Measurements from ENCODE around the gene ERCC6L. TPM values are rescaled to one million over a fixed set of nuclear protein-coding genes. Genes with fewer than 3 reads are reported as not detected.

Gene ERCC6L, protein sequence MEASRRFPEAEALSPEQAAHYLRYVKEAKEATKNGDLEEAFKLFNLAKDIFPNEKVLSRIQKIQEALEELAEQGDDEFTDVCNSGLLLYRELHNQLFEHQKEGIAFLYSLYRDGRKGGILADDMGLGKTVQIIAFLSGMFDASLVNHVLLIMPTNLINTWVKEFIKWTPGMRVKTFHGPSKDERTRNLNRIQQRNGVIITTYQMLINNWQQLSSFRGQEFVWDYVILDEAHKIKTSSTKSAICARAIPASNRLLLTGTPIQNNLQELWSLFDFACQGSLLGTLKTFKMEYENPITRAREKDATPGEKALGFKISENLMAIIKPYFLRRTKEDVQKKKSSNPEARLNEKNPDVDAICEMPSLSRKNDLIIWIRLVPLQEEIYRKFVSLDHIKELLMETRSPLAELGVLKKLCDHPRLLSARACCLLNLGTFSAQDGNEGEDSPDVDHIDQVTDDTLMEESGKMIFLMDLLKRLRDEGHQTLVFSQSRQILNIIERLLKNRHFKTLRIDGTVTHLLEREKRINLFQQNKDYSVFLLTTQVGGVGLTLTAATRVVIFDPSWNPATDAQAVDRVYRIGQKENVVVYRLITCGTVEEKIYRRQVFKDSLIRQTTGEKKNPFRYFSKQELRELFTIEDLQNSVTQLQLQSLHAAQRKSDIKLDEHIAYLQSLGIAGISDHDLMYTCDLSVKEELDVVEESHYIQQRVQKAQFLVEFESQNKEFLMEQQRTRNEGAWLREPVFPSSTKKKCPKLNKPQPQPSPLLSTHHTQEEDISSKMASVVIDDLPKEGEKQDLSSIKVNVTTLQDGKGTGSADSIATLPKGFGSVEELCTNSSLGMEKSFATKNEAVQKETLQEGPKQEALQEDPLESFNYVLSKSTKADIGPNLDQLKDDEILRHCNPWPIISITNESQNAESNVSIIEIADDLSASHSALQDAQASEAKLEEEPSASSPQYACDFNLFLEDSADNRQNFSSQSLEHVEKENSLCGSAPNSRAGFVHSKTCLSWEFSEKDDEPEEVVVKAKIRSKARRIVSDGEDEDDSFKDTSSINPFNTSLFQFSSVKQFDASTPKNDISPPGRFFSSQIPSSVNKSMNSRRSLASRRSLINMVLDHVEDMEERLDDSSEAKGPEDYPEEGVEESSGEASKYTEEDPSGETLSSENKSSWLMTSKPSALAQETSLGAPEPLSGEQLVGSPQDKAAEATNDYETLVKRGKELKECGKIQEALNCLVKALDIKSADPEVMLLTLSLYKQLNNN
- 12.4 TPM for polyA plus RNA-seq (2013, experiment 1 of 2)
- polyA plus RNA-seq (2013, experiment 2 of 2): 12.4 TPM

DNA sequence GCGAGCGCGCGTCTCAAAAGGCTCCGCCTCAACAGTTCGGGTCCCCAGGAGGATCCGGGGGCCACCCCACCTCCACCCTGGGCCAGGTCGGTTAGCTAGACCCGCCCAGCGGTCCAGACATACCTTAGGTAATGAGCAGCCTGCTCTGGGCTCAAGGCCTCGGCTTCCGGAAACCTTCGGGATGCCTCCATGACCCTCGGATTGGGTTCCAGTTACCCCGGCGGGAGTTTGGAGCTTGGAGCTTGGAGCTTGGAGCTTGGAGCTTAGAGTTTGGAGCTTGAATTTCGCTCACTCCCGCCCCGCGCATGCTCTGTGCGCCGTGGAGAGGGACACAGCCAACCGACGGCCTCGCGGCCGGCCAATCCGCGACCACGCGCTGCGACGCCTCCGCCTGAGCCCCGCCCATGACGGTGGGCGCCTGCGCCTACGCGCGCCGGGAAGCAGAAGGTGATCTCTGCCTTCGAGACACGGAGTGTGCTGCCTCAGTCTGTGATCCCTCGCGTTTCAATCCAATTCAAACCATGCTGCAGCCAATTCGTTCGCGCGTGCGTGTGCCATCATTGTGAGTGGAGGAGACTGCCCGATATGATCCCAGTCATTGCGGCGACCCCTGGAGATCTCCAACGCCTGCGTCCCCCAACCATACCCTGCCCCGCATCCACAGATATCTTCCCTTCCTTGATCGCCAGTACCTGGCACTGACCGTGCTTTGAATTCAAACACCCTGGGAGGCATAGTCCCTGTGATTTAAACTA is at the start of gene ERCC6L:
ERCC6L (minus strand) TSS at position 307 of the 755 bp plus-strand sequence; CDS start at position 191, 116 bp downstream.
- peak; percentile 96 for DNase-seq
- H3K23ac ChIP-seq (ENCODE audit: low read length): no peak within 1 kb of the TSS

DNA sequence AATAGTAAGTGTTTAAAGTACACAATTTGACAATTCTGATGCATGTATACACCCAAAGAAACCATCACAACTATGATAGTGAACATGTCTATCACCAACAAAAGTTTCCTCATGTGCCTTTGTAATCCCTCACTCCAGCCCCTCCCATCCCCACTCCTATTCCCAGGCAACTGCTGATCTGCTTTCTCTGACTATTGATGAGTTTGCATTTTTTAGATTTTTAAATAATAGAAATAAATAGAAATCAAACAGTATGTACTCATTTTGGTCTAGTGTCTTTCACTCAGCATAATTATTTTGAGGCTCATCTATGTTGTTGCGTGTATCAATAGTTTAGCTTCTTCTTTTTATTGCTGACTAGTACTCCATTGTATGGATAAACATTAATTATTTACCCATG is 43.5 kb upstream of the ERCC6L start:
- no peak overlapping the region for H3K4me2 ChIP-seq (ENCODE audit: low read length)
- no peak overlapping the region for H3K23ac ChIP-seq (ENCODE audit: low read length)
- no peak overlapping the region for H2BK15ac ChIP-seq (replicated peaks; ENCODE audit: low read depth)
- H4K5ac ChIP-seq (ENCODE audit: low read length): no peak overlapping the region
- H3K36me3 ChIP-seq (ENCODE audit: control insufficient read depth, insufficient read depth, low read length): no peaks in the 10 kb centered on the region
- no peak overlapping the region for H3K56ac ChIP-seq (ENCODE audit: low read length)
- no peak overlapping the region for H2AK5ac ChIP-seq (ENCODE audit: low read length)
- no peak overlapping the region for H2BK120ac ChIP-seq (ENCODE audit: low read depth, low read length)
- no peak overlapping the region for H3K4me3 ChIP-seq (ENCODE audit: low read length)
- no peak overlapping the region for H3K18ac ChIP-seq (ENCODE audit: low read length)
- no peak overlapping the region for H2BK5ac ChIP-seq (ENCODE audit: low read length)
- no peaks in the 10 kb centered on the region for H3K4me1 ChIP-seq (ENCODE audit: control insufficient read depth, low read depth, low read length)
- H3K27ac ChIP-seq (ENCODE audit: low read depth, low read length): no peak overlapping the region
- no peaks in the 10 kb centered on the region for H3K79me1 ChIP-seq (ENCODE audit: low read length)
- no peaks in the 10 kb centered on the region for H3K27me3 ChIP-seq (ENCODE audit: insufficient read depth, low read length, poor library complexity)
- H4K8ac ChIP-seq (ENCODE audit: low read depth, low read length): no peak overlapping the region
- DNase-seq: no peak
- WGBS (ENCODE audit: extremely low coverage, insufficient coverage, low lambda C conversion rate): no CpG with 5 or more reads among the region's 1 CpG
- H3K79me2 ChIP-seq (ENCODE audit: control insufficient read depth, insufficient read depth, low read length): no peaks in the 10 kb centered on the region
- no peak overlapping the region for H3K4ac ChIP-seq (ENCODE audit: low read depth, low read length)
- no peak overlapping the region for H3K9ac ChIP-seq (ENCODE audit: low read length)

More for the DNA sequence above, at the start of gene ERCC6L:
- Histone ChIP-seq H2BK15ac (replicated peaks; ENCODE audit: low read depth) (no peak within 1 kb of the TSS), H3K27ac (ENCODE audit: low read depth, low read length) (peak within 1 kb of the TSS; percentile 74), H3K79me2 (ENCODE audit: control insufficient read depth, insufficient read depth, low read length) (peaks cover 2% of the 10 kb centered on the region), H3K4me1 (ENCODE audit: control insufficient read depth, low read depth, low read length) (no peaks in the 10 kb centered on the region), H3K4me3 (ENCODE audit: low read length) (peak within 1 kb of the TSS; percentile 74), H3K18ac (ENCODE audit: low read length) (peak within 1 kb of the TSS; percentile 82), H3K9ac (ENCODE audit: low read length) (peak within 1 kb of the TSS; percentile 78), H3K56ac (ENCODE audit: low read length) (peak within 1 kb of the TSS; percentile 85), H3K79me1 (ENCODE audit: low read length) (no peaks in the 10 kb centered on the region), H3K27me3 (ENCODE audit: insufficient read depth, low read length, poor library complexity) (no peaks in the 10 kb centered on the region), H2BK120ac (ENCODE audit: low read depth, low read length) (no peak within 1 kb of the TSS), H3K36me3 (ENCODE audit: control insufficient read depth, insufficient read depth, low read length) (no peaks in the 10 kb centered on the region), H4K5ac (ENCODE audit: low read length) (no peak within 1 kb of the TSS), H3K4ac (ENCODE audit: low read depth, low read length) (peak within 1 kb of the TSS; percentile 55), H4K8ac (ENCODE audit: low read depth, low read length) (no peak within 1 kb of the TSS), H2AK5ac (ENCODE audit: low read length) (no peak within 1 kb of the TSS), H3K4me2 (ENCODE audit: low read length) (peak within 1 kb of the TSS; percentile 73), H2BK5ac (ENCODE audit: low read length) (no peak within 1 kb of the TSS)
- WGBS (ENCODE audit: extremely low coverage, insufficient coverage, low lambda C conversion rate): no CpG with 5 or more reads among the region's 59 CpGs

DNA sequence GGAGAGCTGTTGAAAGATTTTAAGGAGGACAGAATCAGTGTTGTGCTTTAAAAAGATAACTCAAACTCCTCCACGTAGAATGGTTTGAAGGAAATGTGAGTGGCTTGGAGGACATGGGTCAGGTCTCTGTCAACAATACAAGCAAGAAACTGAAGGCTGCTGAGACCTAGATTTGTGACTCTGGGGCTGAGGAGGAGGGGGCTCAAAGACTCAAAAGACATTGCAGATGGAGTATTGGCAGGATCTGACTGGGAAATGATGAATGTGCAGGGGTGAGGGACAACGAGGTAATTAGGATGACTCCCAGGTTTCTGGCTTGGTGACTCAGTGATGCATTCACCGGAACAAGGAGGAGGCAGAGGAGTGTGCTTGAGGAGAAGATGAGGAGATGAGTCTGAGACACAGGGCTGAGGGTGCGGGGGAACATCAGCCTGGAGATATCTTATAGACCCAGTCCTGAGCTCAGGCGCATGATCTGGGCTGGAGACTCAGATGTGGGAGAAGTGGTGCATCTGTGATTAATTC is 41.6 kb upstream of the ERCC6L start:
- Histone ChIP-seq H3K4me3 (ENCODE audit: low read length) (no peak overlapping the region), H2BK15ac (replicated peaks; ENCODE audit: low read depth) (no peak overlapping the region), H4K5ac (ENCODE audit: low read length) (no peak overlapping the region), H3K4me1 (ENCODE audit: control insufficient read depth, low read depth, low read length) (no peaks in the 10 kb centered on the region), H3K4ac (ENCODE audit: low read depth, low read length) (no peak overlapping the region), H4K8ac (ENCODE audit: low read depth, low read length) (no peak overlapping the region), H3K27ac (ENCODE audit: low read depth, low read length) (no peak overlapping the region), H3K18ac (ENCODE audit: low read length) (no peak overlapping the region), H3K27me3 (ENCODE audit: insufficient read depth, low read length, poor library complexity) (no peaks in the 10 kb centered on the region), H2BK120ac (ENCODE audit: low read depth, low read length) (no peak overlapping the region), H3K4me2 (ENCODE audit: low read length) (no peak overlapping the region), H3K79me1 (ENCODE audit: low read length) (no peaks in the 10 kb centered on the region), H3K23ac (ENCODE audit: low read length) (no peak overlapping the region), H2BK5ac (ENCODE audit: low read length) (no peak overlapping the region), H3K36me3 (ENCODE audit: control insufficient read depth, insufficient read depth, low read length) (no peaks in the 10 kb centered on the region), H3K56ac (ENCODE audit: low read length) (no peak overlapping the region), H3K9ac (ENCODE audit: low read length) (no peak overlapping the region), H3K79me2 (ENCODE audit: control insufficient read depth, insufficient read depth, low read length) (peaks cover 16% of the 10 kb centered on the region), H2AK5ac (ENCODE audit: low read length) (no peak overlapping the region)
- DNase-seq: no peak
- no CpG with 5 or more reads among the region's 5 CpGs for WGBS (ENCODE audit: extremely low coverage, insufficient coverage, low lambda C conversion rate)

DNA sequence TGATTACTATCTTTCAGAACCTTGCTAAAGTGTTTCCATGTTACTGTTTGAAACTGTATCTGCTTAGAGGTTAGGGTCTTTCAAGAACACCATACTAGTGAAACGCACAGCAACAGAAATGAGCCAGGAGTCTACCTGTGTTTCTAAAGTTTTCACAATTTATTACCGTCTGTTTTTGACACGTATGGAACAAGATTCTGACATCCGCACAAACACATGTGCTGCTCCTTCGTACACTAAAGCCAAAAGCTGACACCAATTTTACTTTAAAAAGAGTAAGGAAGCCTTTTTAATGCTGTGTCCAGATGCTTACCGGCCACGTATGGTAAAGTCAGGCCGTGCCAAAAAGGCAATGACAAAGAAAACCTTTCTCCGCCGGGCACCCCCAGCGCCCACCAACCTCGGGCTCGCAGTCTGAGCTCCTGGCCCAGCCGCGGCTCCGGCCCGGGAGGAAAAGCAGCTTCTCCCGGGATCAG is 37.7 kb upstream of the ERCC6L start:
- Histone ChIP-seq H3K79me1 (ENCODE audit: low read length) (no peaks in the 10 kb centered on the region), H3K27ac (ENCODE audit: low read depth, low read length) (peak overlapping the region; percentile 55), H3K27me3 (ENCODE audit: insufficient read depth, low read length, poor library complexity) (no peaks in the 10 kb centered on the region), H3K56ac (ENCODE audit: low read length) (peak overlapping the region; percentile 89), H3K4me1 (ENCODE audit: control insufficient read depth, low read depth, low read length) (no peaks in the 10 kb centered on the region), H3K4me3 (ENCODE audit: low read length) (peak overlapping the region; percentile 85), H3K9ac (ENCODE audit: low read length) (peak overlapping the region; percentile 91), H2AK5ac (ENCODE audit: low read length) (no peak overlapping the region), H2BK5ac (ENCODE audit: low read length) (no peak overlapping the region), H3K18ac (ENCODE audit: low read length) (peak overlapping the region; percentile 20), H2BK15ac (replicated peaks; ENCODE audit: low read depth) (no peak overlapping the region), H3K4me2 (ENCODE audit: low read length) (peak overlapping the region; percentile 27), H3K23ac (ENCODE audit: low read length) (no peak overlapping the region), H3K36me3 (ENCODE audit: control insufficient read depth, insufficient read depth, low read length) (peaks cover 10% of the 10 kb centered on the region), H3K79me2 (ENCODE audit: control insufficient read depth, insufficient read depth, low read length) (peaks cover 25% of the 10 kb centered on the region), H4K8ac (ENCODE audit: low read depth, low read length) (no peak overlapping the region), H3K4ac (ENCODE audit: low read depth, low read length) (peak overlapping the region; percentile 18), H2BK120ac (ENCODE audit: low read depth, low read length) (no peak overlapping the region), H4K5ac (ENCODE audit: low read length) (no peak overlapping the region)
- no CpG with 5 or more reads among the region's 18 CpGs for WGBS (ENCODE audit: extremely low coverage, insufficient coverage, low lambda C conversion rate)
- no peak for DNase-seq

DNA sequence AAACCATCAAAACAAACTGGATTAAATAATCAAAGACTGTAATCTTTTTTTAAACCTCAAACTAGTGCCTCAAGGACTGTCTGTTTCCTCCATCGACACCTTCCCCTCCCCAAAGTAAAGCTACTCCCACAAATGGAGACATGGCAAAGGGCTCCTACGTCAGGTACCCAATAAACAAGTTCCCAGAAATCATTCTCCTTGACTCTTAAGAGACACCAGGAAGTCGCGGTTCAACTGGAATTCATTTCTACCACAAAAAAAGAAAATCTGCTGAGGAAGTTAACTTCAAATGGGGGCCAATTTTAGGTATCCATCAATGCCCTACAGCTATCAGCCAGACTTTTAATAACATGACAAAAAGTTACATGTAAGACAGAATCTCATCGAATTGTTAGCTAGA is 35.7 kb upstream of the ERCC6L start:
- Histone ChIP-seq H3K9ac (ENCODE audit: low read length) (peak overlapping the region; percentile 91), H3K27me3 (ENCODE audit: insufficient read depth, low read length, poor library complexity) (no peaks in the 10 kb centered on the region), H3K4me1 (ENCODE audit: control insufficient read depth, low read depth, low read length) (no peaks in the 10 kb centered on the region), H3K27ac (ENCODE audit: low read depth, low read length) (no peak overlapping the region), H2BK120ac (ENCODE audit: low read depth, low read length) (no peak overlapping the region), H2BK15ac (replicated peaks; ENCODE audit: low read depth) (no peak overlapping the region), H3K4ac (ENCODE audit: low read depth, low read length) (no peak overlapping the region), H3K79me2 (ENCODE audit: control insufficient read depth, insufficient read depth, low read length) (peaks cover 25% of the 10 kb centered on the region), H3K56ac (ENCODE audit: low read length) (no peak overlapping the region), H3K79me1 (ENCODE audit: low read length) (no peaks in the 10 kb centered on the region), H3K18ac (ENCODE audit: low read length) (no peak overlapping the region), H4K5ac (ENCODE audit: low read length) (no peak overlapping the region), H3K23ac (ENCODE audit: low read length) (no peak overlapping the region), H2BK5ac (ENCODE audit: low read length) (no peak overlapping the region), H4K8ac (ENCODE audit: low read depth, low read length) (no peak overlapping the region), H2AK5ac (ENCODE audit: low read length) (no peak overlapping the region), H3K4me3 (ENCODE audit: low read length) (no peak overlapping the region), H3K4me2 (ENCODE audit: low read length) (peak overlapping the region; percentile 44), H3K36me3 (ENCODE audit: control insufficient read depth, insufficient read depth, low read length) (peaks cover 12% of the 10 kb centered on the region)
- no CpG with 5 or more reads among the region's 5 CpGs for whole genome bisulfite sequencing (ENCODE audit: extremely low coverage, insufficient coverage, low lambda C conversion rate)
- no peak for DNase-seq

All from mesendoderm (in vitro differentiated cells).